HepG2 (cell line): ENCODE measurements around the gene OR52H1. TPM values are rescaled to one million over a fixed set of nuclear protein-coding genes. Genes with fewer than 3 reads are reported as not detected.

Source experiments
- ATAC-seq: fragments of 200-7000 bp; cut with Tn5 transposase; 3 replicates; pipeline ENCODE4 v1.9.1; 2020; ENCODE audit warnings: mild to moderate bottlenecking, moderate library complexity
- Bru-seq: library from RNA; stranded (reverse); fragments of 400-500 nt; gene quantifications from one replicate; lab custom pipeline; 2021; lab: Mats Ljungman, UMichigan
- BruChase-seq, 2 experiments: library from RNA; stranded (reverse); fragments of 400-500 nt; gene quantifications; one replicate each; lab custom pipeline; 2021; lab: Mats Ljungman, UMichigan
- BruUV-seq: library from RNA; stranded (reverse); fragments of 400-500 nt; replicated peaks from 2 replicates; lab custom pipeline; 2021; lab: Mats Ljungman, UMichigan
- CTCF ChIA-PET: fragments of 300-600 bp; formaldehyde crosslinking; extraction: SDS; loops from one replicate; lab custom pipeline; 2021; ENCODE audit warnings: low total read pairs, inconsistent platforms, low intra/inter-chr PET ratio; lab: Yijun Ruan, JAX
- POLR2A ChIA-PET: fragments of 350-600 bp; sonication (Branson Sonifier 250); formaldehyde crosslinking; loops from one replicate; lab custom pipeline; 2020; ENCODE audit warnings: antibody characterized with exemption, inconsistent platforms; lab: Yijun Ruan, JAX
- DNase-seq: peaks from one replicate; pipeline ENCODE4 v3.0.0-alpha.2; 2015; ENCODE audit warnings: low spot score
- FAIRE-seq: peaks from 3 replicates; lab custom pipeline; 2011; peaks lifted over from hg19 to GRCh38; lab: Jason Lieb, UNC
- H2AFZ ChIP-seq: one replicate; pipeline ENCODE4 v1.6.1; 2011; ENCODE audit warnings: low read length, inconsistent platforms
- H3K27ac ChIP-seq: fragments of 300-600 bp; 3 replicates; pipeline ENCODE4 v1.8.0; 2011; ENCODE audit warnings: mixed run types, mild to moderate bottlenecking, mixed read lengths, low read length, inconsistent platforms; ENCODE audit not compliant: insufficient read depth; ENCODE audit errors: extremely low read length
- H3K27me3 ChIP-seq, 2 experiments: fragments of 200-600 bp in 1 of 2; 2 replicates in 1 of 2; 3 replicates in 1 of 2; pipeline versions ENCODE4 v1.6.0 to v1.8.0; 2011; ENCODE audit warnings: low read length in 2 of 2, mild to moderate bottlenecking in 2 of 2, moderate library complexity in 2 of 2, inconsistent platforms in 1 of 2; ENCODE audit not compliant: insufficient read depth in 2 of 2, control insufficient read depth in 1 of 2
- H3K36me3 ChIP-seq, 2 experiments: fragments of 200-600 bp in 1 of 2; replicated peaks in 1 of 2; 2 replicates in 1 of 2; 3 replicates in 1 of 2; pipeline versions ENCODE4 v1.5.1 to v1.8.0; 2011; ENCODE audit warnings: low read length in 2 of 2, inconsistent platforms in 1 of 2; ENCODE audit not compliant: insufficient read depth in 2 of 2, control insufficient read depth in 1 of 2
- H3K4me1 ChIP-seq: 2 replicates; pipeline ENCODE4 v1.5.1; 2012; ENCODE audit warnings: low read length, inconsistent platforms; ENCODE audit not compliant: insufficient read depth
- H3K4me2 ChIP-seq: 2 replicates; pipeline ENCODE4 v1.6.0; 2011; ENCODE audit warnings: low read depth, low read length, inconsistent platforms
- H3K4me3 ChIP-seq, 3 experiments: fragments of 200-600 bp in 1 of 3; sonication (generic), shearing (Covaris generic) in 1 of 3; replicated peaks in 1 of 3; 2 replicates each; pipeline ENCODE4 v1.5.1; 2011 to 2016; ENCODE audit warnings: low read length in 3 of 3, inconsistent platforms in 2 of 3, low read depth in 2 of 3, mild to moderate bottlenecking in 2 of 3, control low read depth in 1 of 3, mixed read lengths in 1 of 3; ENCODE audit not compliant: insufficient read depth in 1 of 3
- H3K79me2 ChIP-seq: one replicate; pipeline ENCODE4 v1.6.1; 2011; ENCODE audit warnings: low read length, inconsistent platforms; ENCODE audit not compliant: insufficient read depth
- H3K9ac ChIP-seq: 2 replicates; pipeline ENCODE4 v1.6.0; 2011; ENCODE audit warnings: mild to moderate bottlenecking, low read depth, low read length, inconsistent platforms; ENCODE audit not compliant: insufficient read depth
- H3K9me3 ChIP-seq: 2 replicates; pipeline ENCODE4 v1.5.1; 2012; ENCODE audit warnings: mild to moderate bottlenecking, low read length
- H4K20me1 ChIP-seq: 2 replicates; pipeline ENCODE4 v1.6.0; 2011; ENCODE audit warnings: inconsistent platforms, mild to moderate bottlenecking, low read length, moderate library complexity; ENCODE audit not compliant: insufficient read depth
- ATF2 ChIP-seq: sonication (generic); formaldehyde crosslinking; IDR thresholded peaks from 2 replicates; pipeline ENCODE4 v1.4.0; 2020; ENCODE audit warnings: missing genetic modification reagents
- CBX5 ChIP-seq: sonication (generic); formaldehyde crosslinking; IDR thresholded peaks from 2 replicates; pipeline ENCODE4 v1.4.0; 2020; ENCODE audit warnings: missing genetic modification reagents, borderline replicate concordance
- CHD4 ChIP-seq: fragments of 200-600 bp; sonication (generic); IDR thresholded peaks from 2 replicates; pipeline ENCODE4 v1.7.0; 2017; ENCODE audit warnings: mild to moderate bottlenecking, low read length, borderline replicate concordance
- KDM3A ChIP-seq: IDR thresholded peaks from 2 replicates; pipeline ENCODE4 v1.6.1; 2018; ENCODE audit warnings: low read depth, missing compliant biosample characterization
- MEIS1 ChIP-seq: sonication (generic); formaldehyde crosslinking; IDR thresholded peaks from 2 replicates; pipeline ENCODE4 v1.9.0; 2021; ENCODE audit warnings: mild to moderate bottlenecking, missing genetic modification reagents, moderate library complexity, borderline replicate concordance
- MTF1 ChIP-seq: sonication (generic); formaldehyde crosslinking; IDR thresholded peaks from 2 replicates; pipeline ENCODE4 v1.5.0; 2020; ENCODE audit warnings: missing genetic modification reagents
- NFYC ChIP-seq: IDR thresholded peaks from 2 replicates; pipeline ENCODE4 v1.6.1; 2016; ENCODE audit warnings: missing genetic modification reagents, missing compliant biosample characterization
- PCBP2 ChIP-seq: fragments of 200-400 bp; formaldehyde crosslinking; optimal IDR thresholded peaks from 2 replicates; pipeline ENCODE3; 2018; ENCODE audit warnings: low read length, low read depth; ENCODE audit not compliant: poor library complexity, severe bottlenecking
- PHB2 ChIP-seq: fragments of 450-650 bp; IDR thresholded peaks from 2 replicates; pipeline ENCODE4 v1.6.1; 2018; ENCODE audit not compliant: partially characterized antibody
- SAP130 ChIP-seq: IDR thresholded peaks from 2 replicates; pipeline ENCODE4 v1.6.1; 2016; ENCODE audit warnings: low read depth
- SP2 ChIP-seq: sonication (generic); formaldehyde crosslinking; IDR thresholded peaks from 2 replicates; pipeline ENCODE4 v1.5.1; 2020; ENCODE audit warnings: mild to moderate bottlenecking, missing genetic modification reagents
- XRCC5 ChIP-seq: fragments of 200-400 bp; formaldehyde crosslinking; optimal IDR thresholded peaks from 2 replicates; pipeline ENCODE3; 2017; ENCODE audit warnings: mild to moderate bottlenecking, low read length
- ZNF3 ChIP-seq: IDR thresholded peaks from 2 replicates; pipeline ENCODE4 v1.7.0; 2017; ENCODE audit warnings: inconsistent platforms
- ZNF414 ChIP-seq: sonication (generic); formaldehyde crosslinking; IDR thresholded peaks from 2 replicates; pipeline ENCODE4 v1.5.0; 2020; ENCODE audit warnings: missing genetic modification reagents
- ZNF672 ChIP-seq: sonication (generic); formaldehyde crosslinking; IDR thresholded peaks from 2 replicates; pipeline ENCODE4 v1.8.1; 2022; ENCODE audit warnings: missing genetic modification reagents
- WGBS: methylation state at CpG from one replicate; pipeline ENCODE4 v1.1.6; 2017; ENCODE audit warnings: low lambda C conversion rate; 5-methylcytosine and 5-hydroxymethylcytosine counted together
- in situ Hi-C: cut with HindIII; loops from 2 replicates; pipeline ENCODE4 v1.10.0; 2017; ENCODE audit warnings: low pct_unique_long_range_greater_than_20kb; ENCODE audit not compliant: extremely low pct_ligation_motif_present
- intact Hi-C: fragments of 100-400 bp; cut with micrococcal nuclease; formaldehyde crosslinking; loops from one replicate; pipeline ENCODE4 v1.10.0; 2022; ENCODE audit not compliant: unreplicated experiment
- long read RNA-seq, 2 experiments: library from RNA in 1 of 2; library from polyadenylated mRNA in 1 of 2; stranded (forward) in 1 of 2; unstranded in 1 of 2; transcript quantifications; one replicate each; pipeline ENCODE4 v2.0.0, GENCODE V29; 2019 to 2022
- polyA minus RNA-seq, 3 experiments: library from RNA; depleted of rRNA, polyadenylated mRNA; stranded (reverse); fragments of >200 nt; gene quantifications; 2 replicates each; pipeline ENCODE4 v1.2.3, GENCODE V29; 2011; ENCODE audit warnings: low replicate concordance in 1 of 3
- polyA plus RNA-seq, 8 experiments: library from polyadenylated mRNA; depleted of rRNA in 3 of 8; stranded (reverse) in 7 of 8; unstranded in 1 of 8; fragments of >200 nt; fragmentation: Illumina TruSeq in 4 of 8; extraction: Trizol in 4 of 8; gene quantifications; 2 replicates each; pipeline versions ENCODE4 v1.2.1 to v1.2.3, GENCODE V29; 2011 to 2016; ENCODE audit warnings: low read depth in 4 of 8, missing spikeins in 1 of 8, mixed read lengths in 1 of 8; ENCODE audit not compliant: insufficient read depth in 1 of 8
- total RNA-seq, 5 experiments: library from RNA; depleted of rRNA; stranded (reverse); fragments of >200 nt; fragmentation: Illumina TruSeq; extraction: Trizol; gene quantifications; 2 replicates each; pipeline ENCODE4 v1.2.3, GENCODE V29; 2016; ENCODE audit warnings: low read depth in 1 of 5
- TF ChIP-seq, protein P1 (sequence below): sonication (generic); formaldehyde crosslinking; conservative IDR thresholded peaks from 2 replicates; pipeline ENCODE4 v1.8.0; 2022; ENCODE audit warnings: mild to moderate bottlenecking, moderate library complexity, missing genetic modification reagents

Gene OR52H1
- not detected in 2 replicates for total RNA-seq (2016; rRNA removed; fragmentation: Illumina TruSeq; extraction: Trizol)
- total RNA-seq (2016; cell fraction: cytosol; rRNA removed; fragmentation: Illumina TruSeq; extraction: Trizol; ENCODE audit: low read depth) = not detected in 2 replicates
- not detected in 2 replicates for total RNA-seq (2016; cell fraction: insoluble cytoplasmic fraction; rRNA removed; fragmentation: Illumina TruSeq; extraction: Trizol)
- total RNA-seq (2016; cell fraction: membrane; rRNA removed; fragmentation: Illumina TruSeq; extraction: Trizol) = not detected in 2 replicates
- total RNA-seq (2016; cell fraction: nucleus; rRNA removed; fragmentation: Illumina TruSeq; extraction: Trizol) = not detected in 2 replicates
- not detected in 2 replicates for polyA plus RNA-seq (2011; rRNA removed)
- polyA plus RNA-seq (2011; cell fraction: cytosol; rRNA removed) = not detected in 2 replicates
- polyA plus RNA-seq (2011; cell fraction: nucleus; rRNA removed) = 0.12 and 0.16 TPM in 2 replicates
- not detected in 2 replicates for polyA plus RNA-seq (2012)
- polyA plus RNA-seq (2016; cell fraction: cytosol; fragmentation: Illumina TruSeq; extraction: Trizol; ENCODE audit: low read depth) = not detected in 2 replicates
- not detected in 2 replicates for polyA plus RNA-seq (2016; cell fraction: insoluble cytoplasmic fraction; fragmentation: Illumina TruSeq; extraction: Trizol; ENCODE audit: low read depth)
- polyA plus RNA-seq (2016; cell fraction: membrane; fragmentation: Illumina TruSeq; extraction: Trizol; ENCODE audit: low read depth) = not detected in 2 replicates
- not detected in 2 replicates for polyA plus RNA-seq (2016; cell fraction: nucleus; fragmentation: Illumina TruSeq; extraction: Trizol; ENCODE audit: insufficient read depth, low read depth)
- polyA minus RNA-seq (2011; rRNA and poly(A)+ RNA removed; ENCODE audit: low replicate concordance) = 1.3 TPM in 1 of 2 replicates, not detected in the other
- polyA minus RNA-seq (2011; cell fraction: cytosol; rRNA and poly(A)+ RNA removed) = not detected in 2 replicates
- polyA minus RNA-seq (2011; cell fraction: nucleus; rRNA and poly(A)+ RNA removed) = 0.39 and 1.1 TPM in 2 replicates
- Bru-seq, nascent RNA = percentile 18 among the genes with signal in this experiment
- BruChase-seq, experiment 1, labeled RNA remaining after a 6-hour chase = percentile 27 among the genes with signal in this experiment
- BruChase-seq, experiment 2, labeled RNA remaining after a 2-hour chase = percentile 32 among the genes with signal in this experiment
- long read RNA-seq, experiment 1 = 0 reads
- long read RNA-seq, experiment 2 = 0 reads

GRCh38 chr11:5548440-5548839 lies at the start of gene OR52H1:
Gene OR52H1, minus strand, starts transcription at chr11:5548540. Its CDS starts 3,035 bp downstream, at chr11:5545505.
- 0% methylated on average over 1 of the region's 1 CpG for WGBS
- TF ChIP-seq CHD4 (no peak), MTF1 (no peak), PHB2 (no peak), CBX5 (CRISPR knock-in tag) (no peak), PCBP2 (no peak), ZNF672 (no peak), ZNF414 (CRISPR knock-in tag) (no peak), MEIS1 (CRISPR knock-in tag) (no peak), XRCC5 (no peak), KDM3A (CRISPR knock-in tag) (no peak), SP2 (CRISPR knock-in tag) (no peak), ZNF3 (CRISPR knock-in tag) (no peak), ATF2 (no peak), NFYC (no peak), SAP130 (CRISPR knock-in tag) (no peak)
- TF ChIP-seq, protein P1, sequence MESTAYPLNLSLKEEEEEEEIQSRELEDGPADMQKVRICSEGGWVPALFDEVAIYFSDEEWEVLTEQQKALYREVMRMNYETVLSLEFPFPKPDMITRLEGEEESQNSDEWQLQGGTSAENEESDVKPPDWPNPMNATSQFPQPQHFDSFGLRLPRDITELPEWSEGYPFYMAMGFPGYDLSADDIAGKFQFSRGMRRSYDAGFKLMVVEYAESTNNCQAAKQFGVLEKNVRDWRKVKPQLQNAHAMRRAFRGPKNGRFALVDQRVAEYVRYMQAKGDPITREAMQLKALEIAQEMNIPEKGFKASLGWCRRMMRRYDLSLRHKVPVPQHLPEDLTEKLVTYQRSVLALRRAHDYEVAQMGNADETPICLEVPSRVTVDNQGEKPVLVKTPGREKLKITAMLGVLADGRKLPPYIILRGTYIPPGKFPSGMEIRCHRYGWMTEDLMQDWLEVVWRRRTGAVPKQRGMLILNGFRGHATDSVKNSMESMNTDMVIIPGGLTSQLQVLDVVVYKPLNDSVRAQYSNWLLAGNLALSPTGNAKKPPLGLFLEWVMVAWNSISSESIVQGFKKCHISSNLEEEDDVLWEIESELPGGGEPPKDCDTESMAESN = no peak
- FAIRE-seq = no peak

More at GRCh38 chr11:5548440-5548839, at the start of gene OR52H1:
- Histone ChIP-seq H2AFZ (no peak within 1 kb of the TSS), H3K27ac (no peak within 1 kb of the TSS), H3K4me3 (no peak within 1 kb of the TSS), H3K9ac (no peak within 1 kb of the TSS), H3K4me2 (no peak within 1 kb of the TSS), H3K79me2 (no peaks in the 10 kb centered on the region), H3K36me3 (no peaks in the 10 kb centered on the region), H4K20me1 (no peaks in the 10 kb centered on the region), H3K9me3 (no peaks in the 10 kb centered on the region), H3K27me3 (no peaks in the 10 kb centered on the region; a peak in 1 of 5 replicates), H3K4me1 (no peaks in the 10 kb centered on the region)
- no TSS peak for BruUV-seq
- DNase-seq = no peak
- in situ Hi-C loops (no loop called here), intact Hi-C loops (no loop called here)
- no peak for ATAC-seq
- ChIA-PET CTCF (no interaction called here), POLR2A (no interaction called here)
